ENCODE data around the gene KCNQ1OT1.

- TF ChIP-seq POLR2A (IDR thresholded peaks at IDR 0.05) (no peak), CTCF (IDR thresholded peaks at IDR 0.05 in 8 of 11, conservative IDR thresholded peaks at IDR 0.05 in 3 of 11) (no peak)
Observed at GRCh38 chr11:2726964-2727363, 27.2 kb upstream of the KCNQ1OT1 start.
